CD4-positive, alpha-beta T cell treated with Interleukin-4 for 1 hour (primary cell): ENCODE measurements around the gene SLX9.

Experiments
- DNase-seq, 2 donors: peaks; one replicate each; pipeline ENCODE4 v3.0.0-alpha.2; 2020 to 2022

The SLX9 gene

GRCh38 chr21:44980562-44981489 lies 41.0 kb downstream of the SLX9 start:
- no peak for DNase-seq

DNA sequence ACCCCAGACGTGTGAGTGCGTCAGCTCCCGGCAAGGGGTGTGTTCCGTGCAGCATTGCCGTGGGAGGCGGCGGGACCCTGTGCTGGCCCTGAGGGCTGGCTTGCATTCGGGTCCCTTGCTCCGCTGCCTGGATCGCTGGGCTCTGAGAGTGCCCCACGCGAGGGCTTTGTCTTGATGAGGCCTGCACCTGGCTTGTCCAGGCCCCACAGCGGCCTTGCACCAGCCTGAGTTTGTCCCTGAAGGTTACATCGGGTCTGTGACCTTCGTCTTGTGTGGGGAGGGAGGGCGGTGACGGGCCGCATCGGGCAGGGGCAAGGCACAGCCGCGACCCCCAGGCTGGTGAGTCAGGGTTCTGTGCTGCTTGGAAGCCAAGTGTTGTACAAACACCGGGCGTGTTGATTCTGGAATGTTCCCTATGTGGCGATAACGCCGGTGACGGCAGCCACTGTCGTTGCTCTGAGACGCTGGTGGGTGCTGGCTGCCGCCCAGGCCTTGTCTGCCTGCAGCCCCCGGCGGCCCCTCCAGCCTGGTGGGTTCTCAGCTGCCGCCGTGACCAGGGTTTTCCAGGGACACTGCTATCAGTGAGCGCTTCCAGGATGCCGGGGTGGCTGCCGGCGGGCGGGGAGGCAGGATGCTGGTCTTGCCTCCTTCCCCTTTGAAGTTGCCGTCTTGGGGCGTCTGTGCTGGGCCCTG lies 42.9 kb downstream of the SLX9 start:
- no peak for DNase-seq

GRCh38 chr21:44983421-44984206 lies 43.8 kb downstream of the SLX9 start:
- DNase-seq = no peak

DNA sequence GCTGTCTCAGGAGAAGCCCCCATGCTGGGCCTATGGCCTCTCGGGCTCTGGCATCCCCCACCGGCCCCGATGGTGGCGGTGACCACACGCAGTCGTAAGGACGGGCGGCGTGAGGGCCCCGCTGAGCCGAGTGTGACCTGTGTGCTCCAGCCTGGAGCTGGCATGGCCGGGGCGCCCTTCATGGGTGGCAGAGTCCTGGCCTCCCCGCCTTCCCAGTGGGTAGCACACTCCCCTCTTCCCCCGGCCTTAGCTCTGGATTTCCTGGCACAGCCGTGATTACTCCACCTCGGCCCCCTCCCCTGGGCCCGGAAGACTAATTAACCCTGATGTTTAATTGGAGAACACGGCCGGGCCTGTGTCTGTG lies 44.6 kb downstream of the SLX9 start:
- DNase-seq = no peak

- DNase-seq = no peak
Observed at GRCh38 chr21:44984792-44985440, 45.1 kb downstream of the SLX9 start.

GRCh38 chr21:44985441-44986401 lies 45.9 kb downstream of the SLX9 start:
- no peak for DNase-seq

DNA sequence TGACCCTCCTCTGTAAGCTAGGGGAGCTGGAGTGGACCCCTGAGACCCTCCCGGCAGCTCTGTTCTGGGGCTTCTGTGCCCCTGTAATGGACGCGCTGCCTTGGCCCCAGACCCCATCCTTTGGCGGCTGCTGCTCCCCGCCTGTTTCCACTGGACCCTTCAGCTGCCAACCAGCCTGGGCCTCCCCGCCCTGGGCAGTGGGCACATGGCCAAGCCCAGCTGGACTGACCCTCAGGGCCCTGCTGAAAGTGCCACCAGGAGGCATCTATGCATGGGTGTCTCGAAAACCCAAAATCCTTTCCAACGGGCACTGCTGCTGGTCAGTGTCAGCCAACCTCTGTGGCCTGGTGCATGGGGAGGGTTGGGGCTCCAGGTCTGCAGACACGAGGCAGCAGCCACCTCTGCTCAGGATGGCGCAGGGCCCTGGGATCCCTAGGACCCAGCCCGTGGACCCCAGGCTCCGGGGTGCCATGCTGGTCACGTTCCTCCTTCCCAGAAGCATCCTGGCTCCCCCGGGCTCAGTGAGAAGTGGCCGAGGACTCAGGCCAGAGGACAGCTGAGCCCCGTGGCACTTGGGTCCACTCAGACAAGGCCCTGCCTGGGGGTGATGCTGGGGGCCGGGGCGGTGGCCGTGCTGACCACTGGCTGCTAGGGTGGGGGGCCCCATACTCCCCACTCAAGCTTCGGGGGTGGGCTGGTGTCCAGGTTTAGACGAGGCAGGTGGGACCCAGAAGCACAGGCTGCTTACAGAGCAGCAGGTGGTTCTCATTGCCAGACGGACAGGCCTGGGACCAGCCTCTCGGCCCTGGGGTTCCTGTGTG lies 46.9 kb downstream of the SLX9 start:
- no peak for DNase-seq

DNA sequence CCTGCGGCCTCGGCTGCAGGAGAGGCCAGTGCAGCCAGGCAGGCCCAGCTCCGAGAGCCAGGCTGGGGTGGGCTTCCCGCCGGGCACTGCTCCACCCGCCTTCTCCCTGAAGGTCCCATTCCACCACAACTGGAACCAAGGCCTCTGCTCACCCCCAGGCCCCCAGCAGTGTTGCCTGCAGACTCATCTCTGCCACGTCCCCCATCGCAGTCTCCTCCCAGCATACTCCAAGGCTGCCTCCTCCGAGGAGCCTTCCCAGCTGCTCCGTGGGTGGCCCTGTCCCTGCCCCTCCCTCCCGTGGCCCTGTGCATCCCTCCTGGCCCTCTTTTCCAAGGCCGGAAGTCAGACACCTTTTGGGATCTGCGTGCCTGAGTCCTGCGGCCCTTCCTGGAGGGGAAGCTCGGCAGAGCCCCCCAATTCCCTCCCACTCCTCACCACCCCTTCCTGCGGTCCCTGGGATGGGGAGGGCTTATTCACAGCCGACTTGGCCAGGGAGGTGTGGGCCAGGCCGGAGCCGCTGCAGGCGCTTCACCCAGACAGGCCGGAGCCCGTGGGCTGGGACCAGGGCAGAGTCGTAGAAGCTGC lies 47.6 kb downstream of the SLX9 start:
- DNase-seq = no peak

DNA sequence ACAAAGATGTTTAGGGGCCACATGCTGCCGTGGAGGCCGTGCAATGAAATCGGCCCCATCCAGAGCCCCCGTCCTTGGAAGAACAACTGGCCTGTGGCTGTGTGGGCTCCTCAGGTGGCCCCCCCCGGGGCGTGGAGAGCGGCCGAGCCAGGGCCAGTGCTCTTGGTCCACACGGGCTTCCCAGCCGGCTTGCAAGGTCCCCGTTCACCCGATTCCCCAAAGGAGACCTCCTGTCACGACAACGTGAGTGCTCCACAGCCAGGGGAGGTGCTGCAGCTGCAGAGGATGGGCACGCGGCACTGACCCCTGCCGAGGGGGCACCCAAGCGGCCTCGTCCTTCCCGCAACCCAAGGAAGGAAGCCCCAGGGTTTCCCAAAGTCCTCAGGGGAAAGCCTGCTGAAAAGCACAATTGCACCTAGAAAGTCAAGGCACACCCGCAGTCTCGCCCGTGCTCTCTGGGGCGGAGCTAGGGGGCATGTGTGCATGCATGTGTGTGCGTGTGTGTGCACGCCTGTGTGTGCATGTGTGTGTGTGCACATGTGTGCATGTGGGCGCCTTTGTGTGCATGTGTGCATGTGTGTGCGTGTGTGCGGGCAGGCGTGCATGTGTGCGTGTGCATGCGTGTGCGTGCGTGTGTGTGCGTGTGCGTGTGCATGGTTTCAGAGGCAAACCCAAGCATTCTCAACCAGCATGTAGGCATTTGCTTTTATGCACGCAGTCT lies 48.2 kb downstream of the SLX9 start:
- DNase-seq = no peak

DNA sequence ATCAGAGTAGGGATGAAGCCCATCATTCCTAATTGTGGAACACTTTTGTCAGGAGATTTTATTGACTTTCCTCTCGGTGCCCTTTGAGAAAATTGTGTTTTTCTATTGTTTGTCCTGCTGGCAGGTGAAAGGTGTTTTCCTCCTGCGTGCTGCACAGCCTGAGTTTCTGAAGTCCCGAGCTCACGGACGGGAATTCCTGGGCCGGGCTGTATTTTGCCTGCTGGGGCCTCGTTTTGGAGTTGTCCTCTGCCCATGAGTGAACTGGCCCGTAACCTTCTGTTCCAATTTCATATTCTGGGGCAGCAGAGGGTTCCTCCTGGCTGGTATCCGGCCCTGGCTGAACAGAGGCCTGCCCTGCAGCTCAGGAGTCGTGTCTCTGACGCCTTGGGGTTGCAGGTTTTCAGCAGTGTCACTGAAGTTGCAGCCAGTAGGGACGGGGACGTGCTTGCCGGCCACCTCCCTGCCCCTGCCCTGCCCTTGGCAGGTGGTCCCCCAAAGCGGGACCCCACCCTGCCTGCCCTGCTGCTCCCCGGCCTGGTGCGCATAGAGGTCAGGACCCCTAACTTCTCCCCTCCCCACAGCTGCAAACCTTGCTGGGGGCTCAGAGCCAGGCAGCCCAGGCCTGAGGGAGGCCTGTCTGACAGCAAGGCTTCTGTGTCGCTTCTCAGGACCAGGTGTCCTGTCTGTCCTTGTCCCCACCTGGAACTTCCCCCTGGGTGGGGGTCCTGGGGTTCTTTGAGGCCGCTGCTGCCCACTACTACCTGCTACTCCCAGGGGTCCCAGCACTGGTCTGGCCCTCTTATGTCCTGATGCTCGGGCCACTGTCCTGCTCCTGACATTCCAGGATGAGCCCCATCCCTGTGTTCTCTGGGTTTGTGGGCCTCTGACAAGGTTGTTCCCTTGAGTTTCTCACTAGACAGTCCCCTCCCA lies 49.0 kb downstream of the SLX9 start:
- no peak for DNase-seq

- no peak for DNase-seq
Observed at GRCh38 chr21:44989537-44989886, 49.7 kb downstream of the SLX9 start.

- no peak for DNase-seq
Observed at GRCh38 chr21:44989943-44990780, 50.3 kb downstream of the SLX9 start.

GRCh38 chr21:44990921-44991320 lies 51.1 kb downstream of the SLX9 start:
- DNase-seq = no peak

DNA sequence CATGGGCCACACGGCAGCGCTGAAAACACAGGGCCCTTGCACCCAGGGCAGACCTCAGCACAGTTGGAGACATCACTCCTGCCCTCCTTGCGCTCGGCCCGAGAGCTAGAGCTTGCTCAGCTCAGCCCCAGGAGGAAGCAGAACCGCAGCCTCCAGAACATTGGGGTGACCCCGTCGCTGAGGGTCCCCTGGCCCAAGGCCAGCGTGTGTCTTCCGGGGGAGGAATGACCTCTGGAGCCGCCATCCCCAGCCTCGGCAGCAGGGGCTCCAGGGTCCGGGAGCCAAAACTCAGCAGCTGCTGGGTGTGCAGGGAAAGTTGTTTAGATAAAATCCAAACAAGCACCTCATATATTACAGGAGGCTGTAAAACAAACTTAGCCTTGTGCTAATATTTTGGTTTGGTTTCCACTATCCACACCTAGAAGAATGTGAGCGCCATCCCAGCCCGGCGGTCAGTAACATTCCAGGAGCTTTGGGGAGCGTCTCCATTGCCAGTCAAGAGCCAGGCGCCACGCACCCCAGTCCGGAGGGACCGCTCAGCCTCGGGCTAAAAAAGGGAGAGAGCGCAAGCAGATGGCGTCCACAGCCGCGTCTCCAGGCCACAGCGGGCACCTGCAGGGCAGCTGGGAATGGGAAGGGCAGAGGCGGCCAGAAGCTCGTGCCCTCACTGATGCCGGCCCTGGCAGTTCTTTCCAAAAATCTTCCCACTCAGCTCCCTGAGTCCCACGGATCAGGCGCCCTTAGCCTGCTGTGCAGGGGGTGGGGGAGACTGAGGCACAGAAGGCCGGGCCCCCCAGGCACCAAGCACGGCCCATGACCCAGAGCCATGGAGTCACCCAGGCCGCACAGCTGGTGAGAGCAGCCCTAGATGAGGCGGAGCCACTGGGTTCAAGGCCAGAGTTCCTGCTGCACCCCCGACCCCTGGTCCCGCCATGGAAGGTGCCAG lies 52.0 kb downstream of the SLX9 start:
- no peak for DNase-seq

GRCh38 chr21:44992608-44993031 lies 52.8 kb downstream of the SLX9 start:
- no peak for DNase-seq

DNA sequence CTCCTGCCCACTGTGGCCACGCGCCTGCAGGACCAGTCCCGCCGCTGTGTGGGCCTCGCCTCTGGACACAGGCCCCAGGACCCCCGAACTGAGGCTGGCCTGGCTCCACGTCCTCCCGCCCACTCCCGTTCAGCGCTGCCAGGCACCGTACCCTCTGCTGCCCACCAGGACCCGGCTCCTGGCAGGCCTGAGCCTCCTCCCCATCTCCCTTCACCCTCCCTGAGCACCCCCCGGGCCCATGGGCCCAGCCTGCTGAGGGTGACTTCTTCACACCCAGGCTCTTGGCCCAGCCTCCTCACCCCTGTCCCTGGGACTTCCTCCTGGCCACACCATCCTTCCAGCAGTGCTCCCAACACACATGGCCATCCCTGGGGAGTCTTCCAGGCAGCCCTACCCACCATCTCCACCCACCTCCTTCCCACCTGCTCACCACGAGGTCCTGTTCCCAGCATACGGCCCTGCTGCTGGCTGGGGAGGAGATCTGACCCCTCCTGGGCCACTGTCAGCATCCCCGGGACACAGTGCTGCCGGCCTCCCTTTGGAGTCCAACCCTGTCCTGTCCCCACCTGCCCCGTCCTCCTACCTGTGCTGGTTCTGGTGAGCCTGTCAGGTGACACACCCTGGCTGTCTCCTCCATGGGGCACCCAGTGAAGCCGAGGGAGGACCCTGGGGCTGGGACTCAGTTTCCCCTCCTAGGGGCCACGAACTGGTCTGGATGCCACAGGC lies 53.7 kb downstream of the SLX9 start:
- DNase-seq = no peak
